ENCODE data around the gene GTPBP1. TPM values are rescaled to one million over a fixed set of nuclear protein-coding genes. Genes with fewer than 3 reads are reported as not detected.
A peak's percentile ranks its signal among the peaks of the same experiment; 100 is the strongest.

Gene GTPBP1
- total and polyA plus RNA-seq, 2 of the 13 experiments (the other 11 are each of a cell fraction or from before 2014, with no cell fraction given): 22.3 to 27.0 TPM

- Histone ChIP-seq H4K20me1 (ENCODE audit: insufficient read depth, low read length) (peaks cover 11% of the 10 kb centered on the region; the same call in 1 of the 2 replicates), H3K27ac (ENCODE audit: extremely low read length, insufficient read depth, low read length) (peak overlapping the region; percentile 15), H3K9me3 (ENCODE audit: low read length) (no peaks in the 10 kb centered on the region), H2AFZ (ENCODE audit: low read length) (no peak overlapping the region), H3K4me1 (ENCODE audit: insufficient read depth, low read length) (peaks cover 17% of the 10 kb centered on the region), H3K4me3 (replicated peaks in 1 of 3; ENCODE audit: insufficient read depth in 1 of 3, low read depth in 2 of 3, low read length in 3 of 3) (no peak overlapping the region), H3K27me3 (ENCODE audit: control insufficient read depth in 1 of 2, insufficient read depth in 2 of 2, low read length in 2 of 2) (no peaks in the 10 kb centered on the region; a peak in 1 of 5 replicates), H3K9ac (ENCODE audit: insufficient read depth, low read depth, low read length) (no peak overlapping the region), H3K36me3 (replicated peaks in 1 of 2; ENCODE audit: control insufficient read depth in 1 of 2, insufficient read depth in 2 of 2, low read length in 2 of 2) (peaks cover 28 to 54% of the 10 kb centered on the region in 2 experiments), H3K4me2 (ENCODE audit: low read depth, low read length) (no peak overlapping the region), H3K79me2 (ENCODE audit: insufficient read depth, low read length) (no peaks in the 10 kb centered on the region)
- TF ChIP-seq MXD4 (CRISPR knock-in tag; IDR thresholded peaks at IDR 0.05) (no peak), POLR2AphosphoS5 (IDR thresholded peaks at IDR 0.05; ENCODE audit: low read depth, low read length) (peak; percentile 3; the same call in 1 of the 2 replicates), ZNF350 (CRISPR knock-in tag; IDR thresholded peaks at IDR 0.05; ENCODE audit: borderline replicate concordance, low read depth) (0 out of 2 replicates have a peak, but pooled peaks have one; percentile 45), ZBTB46 (CRISPR knock-in tag; IDR thresholded peaks at IDR 0.05; ENCODE audit: borderline replicate concordance) (no peak), POLR2A (IDR thresholded peaks at IDR 0.05; ENCODE audit: insufficient read depth in 1 of 2, low read depth in 2 of 2, low read length in 2 of 2) (peak in 1 of 2 experiments; percentile 48; a peak in 2 of 4 replicates), MYNN (CRISPR knock-in tag; IDR thresholded peaks at IDR 0.05; ENCODE audit: low read depth) (no peak), RBM22 (optimal IDR thresholded peaks at IDR 0.05; ENCODE audit: low read length) (peak; percentile 47), ZNF20 (CRISPR knock-in tag; IDR thresholded peaks at IDR 0.05) (no peak), AGO2 (optimal IDR thresholded peaks at IDR 0.05; ENCODE audit: low read depth, low read length) (peak; percentile 7), ZFYVE20 (CRISPR knock-in tag; IDR thresholded peaks at IDR 0.05; ENCODE audit: borderline replicate concordance, low read depth) (no peak), ETV5 (CRISPR knock-in tag; IDR thresholded peaks at IDR 0.05; ENCODE audit: borderline replicate concordance) (no peak), POLR2AphosphoS2 (IDR thresholded peaks at IDR 0.05; ENCODE audit: low read depth, low read length) (0 out of 2 replicates have a peak, but pooled peaks have one; percentile 29), ZSCAN31 (CRISPR knock-in tag; IDR thresholded peaks at IDR 0.05; ENCODE audit: low read depth) (0 out of 2 replicates have a peak, but pooled peaks have one; percentile 29), TEF (CRISPR knock-in tag; IDR thresholded peaks at IDR 0.05) (no peak), ZNF670 (CRISPR knock-in tag; IDR thresholded peaks at IDR 0.05; ENCODE audit: borderline replicate concordance) (no peak), ZBTB4 (CRISPR knock-in tag; IDR thresholded peaks at IDR 0.05; ENCODE audit: borderline replicate concordance) (0 out of 2 replicates have a peak, but pooled peaks have one; percentile 37)
- POLR2A ChIA-PET: interaction anchor here (0.8 to 3.4 kb wide), 5 partner anchors 13 to 32 kb away, joined by 3 to 22 read pairs (median 4); no protein-coding TSS in a partner anchor
- BruUV-seq (replicated peaks): TSS peak; percentile 8
- intact Hi-C loops (cut with micrococcal nuclease; ENCODE audit: unreplicated experiment): loop anchor here (1.0 kb wide), 1 partner anchor 32 kb away; no protein-coding TSS in a partner anchor
- DNase-seq (ENCODE audit: low spot score) (no peak), FAIRE-seq (no peak), ATAC-seq (peak; percentile 1; the same call in 1 of the 3 replicates)
- CTCF ChIA-PET (ENCODE audit: low intra/inter-chr PET ratio, low total read pairs): interaction anchor here (1.2 to 2.4 kb wide), 2 partner anchors 32 to 135 kb away, joined by 3 to 9 read pairs; no protein-coding TSS in a partner anchor
- 78% methylated on average over 4 of the region's 8 CpGs for WGBS (ENCODE audit: low lambda C conversion rate)
- in situ Hi-C loops (cut with HindIII; ENCODE audit: extremely low pct_ligation_motif_present, low pct_unique_long_range_greater_than_20kb): no loop called here
Observed at GRCh38 chr22:38733724-38734381, 28.1 kb downstream of the GTPBP1 start.
